Measurements from ENCODE around the gene WWOX.

GRCh38 chr16:78289373-78289772 lies 189.9 kb downstream of the WWOX start:
- no peak for TF ChIP-seq CTCF (IDR thresholded peaks at IDR 0.05)
- no peak for TF ChIP-seq POLR2A (IDR thresholded peaks at IDR 0.05)

All from right lobe of liver (tissue), 4 donors.